Measurements from ENCODE around the gene CMC1.

DNA sequence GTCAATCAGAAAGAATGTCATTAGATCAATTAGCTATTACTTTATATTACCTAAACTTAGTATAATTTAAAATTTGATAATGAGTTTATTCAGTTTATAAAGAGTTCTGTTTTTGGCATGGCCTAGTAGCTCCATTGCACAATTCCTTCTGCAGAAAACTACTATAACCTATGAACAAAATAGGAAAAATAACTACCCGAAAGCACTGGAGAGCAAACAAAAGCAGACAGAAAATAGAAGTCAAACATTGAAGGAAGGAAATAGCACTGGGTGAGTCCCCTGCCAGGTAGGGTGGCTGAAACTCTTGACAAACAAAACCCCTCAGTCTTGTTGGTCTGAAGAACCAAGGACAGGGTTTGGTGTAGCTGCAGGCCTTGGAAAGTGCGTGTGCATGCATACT lies 37.5 kb downstream of the CMC1 start:
- TF ChIP-seq, protein P1, sequence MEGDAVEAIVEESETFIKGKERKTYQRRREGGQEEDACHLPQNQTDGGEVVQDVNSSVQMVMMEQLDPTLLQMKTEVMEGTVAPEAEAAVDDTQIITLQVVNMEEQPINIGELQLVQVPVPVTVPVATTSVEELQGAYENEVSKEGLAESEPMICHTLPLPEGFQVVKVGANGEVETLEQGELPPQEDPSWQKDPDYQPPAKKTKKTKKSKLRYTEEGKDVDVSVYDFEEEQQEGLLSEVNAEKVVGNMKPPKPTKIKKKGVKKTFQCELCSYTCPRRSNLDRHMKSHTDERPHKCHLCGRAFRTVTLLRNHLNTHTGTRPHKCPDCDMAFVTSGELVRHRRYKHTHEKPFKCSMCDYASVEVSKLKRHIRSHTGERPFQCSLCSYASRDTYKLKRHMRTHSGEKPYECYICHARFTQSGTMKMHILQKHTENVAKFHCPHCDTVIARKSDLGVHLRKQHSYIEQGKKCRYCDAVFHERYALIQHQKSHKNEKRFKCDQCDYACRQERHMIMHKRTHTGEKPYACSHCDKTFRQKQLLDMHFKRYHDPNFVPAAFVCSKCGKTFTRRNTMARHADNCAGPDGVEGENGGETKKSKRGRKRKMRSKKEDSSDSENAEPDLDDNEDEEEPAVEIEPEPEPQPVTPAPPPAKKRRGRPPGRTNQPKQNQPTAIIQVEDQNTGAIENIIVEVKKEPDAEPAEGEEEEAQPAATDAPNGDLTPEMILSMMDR (IDR thresholded peaks at IDR 0.05; ENCODE audit: low read length), result no peak
- no peak for TF ChIP-seq EZH2 (IDR thresholded peaks at IDR 0.05; ENCODE audit: borderline replicate concordance, low read length)
